Lung (tissue), 12 donors: ENCODE results near the gene TIMM50. TPM values are rescaled to one million over a fixed set of nuclear protein-coding genes. Genes with fewer than 3 reads are reported as not detected.

ENCODE experiments used
- ATAC-seq: fragments of 200-7000 bp; cut with Tn5 transposase; one replicate; pipeline ENCODE4 v1.9.1; 2020; ENCODE audit warnings: moderate number of reproducible peaks; ENCODE audit not compliant: insufficient read depth, low FRiP score
- DNase-seq, 3 donors: peaks; one replicate each; pipeline ENCODE4 v3.0.0-alpha.2; 2013 to 2017
- H3K27ac ChIP-seq, 2 donors: one replicate each; pipeline ENCODE4 v1.5.1; 2013; ENCODE audit warnings: mild to moderate bottlenecking in 2 of 2, moderate library complexity in 2 of 2, control low read depth in 1 of 2, inconsistent platforms in 1 of 2, low read depth in 1 of 2, low read length in 1 of 2
- H3K27me3 ChIP-seq, 3 donors: one replicate each; pipeline ENCODE4 v1.5.1; 2013; ENCODE audit warnings: low read length in 2 of 3; ENCODE audit not compliant: control insufficient read depth in 3 of 3, insufficient read depth in 3 of 3
- H3K36me3 ChIP-seq, 4 donors: one replicate each; pipeline ENCODE4 v1.5.1; 2013; ENCODE audit warnings: low read length in 4 of 4, mild to moderate bottlenecking in 1 of 4, moderate library complexity in 1 of 4; ENCODE audit not compliant: control insufficient read depth in 4 of 4, insufficient read depth in 4 of 4
- H3K4me1 ChIP-seq, 5 donors: one replicate each; pipeline ENCODE4 v1.5.1; 2013; ENCODE audit warnings: low read length in 5 of 5, mild to moderate bottlenecking in 2 of 5, moderate library complexity in 1 of 5; ENCODE audit not compliant: control insufficient read depth in 5 of 5, insufficient read depth in 5 of 5
- H3K4me3 ChIP-seq: one replicate; pipeline ENCODE4 v1.5.1; 2013; ENCODE audit warnings: mild to moderate bottlenecking, control low read depth, moderate library complexity
- H3K9ac ChIP-seq, 2 donors: one replicate each; pipeline ENCODE4 v1.5.1; 2013; ENCODE audit warnings: low read length in 2 of 2, control low read depth in 1 of 2; ENCODE audit not compliant: insufficient read depth in 1 of 2
- H3K9me3 ChIP-seq, 4 donors: one replicate each; pipeline ENCODE4 v1.5.1; 2013; ENCODE audit warnings: low read length in 3 of 4, mild to moderate bottlenecking in 1 of 4, moderate library complexity in 1 of 4; ENCODE audit not compliant: control insufficient read depth in 4 of 4, insufficient read depth in 3 of 4
- CTCF ChIP-seq: IDR thresholded peaks from 2 replicates; pipeline ENCODE4 v1.5.1; 2012; ENCODE audit warnings: mild to moderate bottlenecking; ENCODE audit errors: control extremely low read depth, extremely low read depth
- WGBS, 2 donors: extraction: QIAGEN DNeasy Blood & Tissue Kit; methylation state at CpG; one replicate each; pipeline ENCODE4 v1.1.7; 2013; 5-methylcytosine and 5-hydroxymethylcytosine counted together
- polyA plus RNA-seq, 2 donors: library from polyadenylated mRNA; stranded (reverse); fragments of 200-250 nt; gene quantifications; one replicate each; pipeline ENCODE4 v1.2.1, GENCODE V29; 2013
- total RNA-seq, 2 donors: library from RNA; depleted of rRNA in 1 of 2; stranded (reverse); fragments of >200 nt in 1 of 2; gene quantifications; one replicate each; pipeline ENCODE4 v1.2.1, GENCODE V29; 2014 to 2021
- donor health status: control.
- donor health status: control.
- donor health status: Bipolar disorder and iron deficiency.
- donor health status: healthy.
- donor health status: DM: yes; HTN: yes; CAD: no.

The TIMM50 gene
- total and polyA plus RNA-seq, 4 donors, result 47.5 to 67.4 (median 53.7) TPM

DNA sequence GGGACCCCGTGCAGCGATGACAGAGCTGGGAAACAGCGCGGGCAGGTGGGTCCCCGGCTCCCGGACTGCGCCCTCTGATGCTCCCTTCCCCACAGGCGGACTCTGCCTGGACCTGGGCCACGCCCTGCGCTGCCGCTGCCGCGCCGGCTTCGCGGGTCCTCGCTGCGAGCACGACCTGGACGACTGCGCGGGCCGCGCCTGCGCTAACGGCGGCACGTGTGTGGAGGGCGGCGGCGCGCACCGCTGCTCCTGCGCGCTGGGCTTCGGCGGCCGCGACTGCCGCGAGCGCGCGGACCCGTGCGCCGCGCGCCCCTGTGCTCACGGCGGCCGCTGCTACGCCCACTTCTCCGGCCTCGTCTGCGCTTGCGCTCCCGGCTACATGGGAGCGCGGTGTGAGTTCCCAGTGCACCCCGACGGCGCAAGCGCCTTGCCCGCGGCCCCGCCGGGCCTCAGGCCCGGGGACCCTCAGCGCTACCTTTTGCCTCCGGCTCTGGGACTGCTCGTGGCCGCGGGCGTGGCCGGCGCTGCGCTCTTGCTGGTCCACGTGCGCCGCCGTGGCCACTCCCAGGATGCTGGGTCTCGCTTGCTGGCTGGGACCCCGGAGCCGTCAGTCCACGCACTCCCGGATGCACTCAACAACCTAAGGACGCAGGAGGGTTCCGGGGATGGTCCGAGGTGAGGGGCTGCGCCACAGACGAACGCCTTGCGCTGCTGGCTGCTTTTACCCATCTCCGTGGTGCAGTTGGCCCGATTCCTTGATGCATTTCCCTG is 26.5 kb downstream of the TIMM50 start:
- H3K4me1 ChIP-seq, result peaks cover 0 to 9% (median 0%) of the 10 kb centered on the region in 5 donors
- 4% methylated on average over 93 to 96 of the region's 96 CpGs for WGBS, 2 donors
- DNase-seq, result peak; percentile 57 to 83 (median 71)
- no peak overlapping the region for H3K4me3 ChIP-seq
- TF ChIP-seq CTCF, result no peak
- peaks cover 0 to 5% (median 0%) of the 10 kb centered on the region in 4 donors for H3K9me3 ChIP-seq
- H3K9ac ChIP-seq, result no peak overlapping the region
- H3K27me3 ChIP-seq, result peaks cover 3 to 25% (median 24%) of the 10 kb centered on the region in 3 donors
- ATAC-seq, result no peak
- no peak overlapping the region for H3K27ac ChIP-seq
- no peaks in the 10 kb centered on the region for H3K36me3 ChIP-seq

DNA sequence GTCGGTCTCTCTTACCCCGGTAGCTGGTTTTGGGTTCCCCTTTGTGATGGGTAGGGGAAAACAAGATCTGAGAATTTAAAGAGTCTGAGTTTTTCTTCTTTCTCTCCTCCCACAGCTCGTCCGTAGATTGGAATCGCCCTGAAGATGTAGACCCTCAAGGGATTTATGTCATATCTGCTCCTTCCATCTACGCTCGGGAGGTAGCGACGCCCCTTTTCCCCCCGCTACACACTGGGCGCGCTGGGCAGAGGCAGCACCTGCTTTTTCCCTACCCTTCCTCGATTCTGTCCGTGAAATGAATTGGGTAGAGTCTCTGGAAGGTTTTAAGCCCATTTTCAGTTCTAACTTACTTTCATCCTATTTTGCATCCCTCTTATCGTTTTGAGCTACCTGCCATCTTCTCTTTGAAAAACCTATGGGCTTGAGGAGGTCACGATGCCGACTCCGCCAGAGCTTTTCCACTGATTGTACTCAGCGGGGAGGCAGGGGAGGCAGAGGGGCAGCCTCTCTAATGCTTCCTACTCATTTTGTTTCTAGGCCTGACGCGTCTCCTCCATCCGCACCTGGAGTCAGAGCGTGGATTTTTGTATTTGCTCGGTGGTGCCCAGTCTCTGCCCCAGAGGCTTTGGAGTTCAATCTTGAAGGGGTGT is 27.2 kb downstream of the TIMM50 start:
- ATAC-seq, result no peak
- H3K4me1 ChIP-seq, result peaks cover 0 to 6% (median 0%) of the 10 kb centered on the region in 5 donors
- WGBS, 2 donors, result 45 to 49% methylated on average over 24 of the region's 24 CpGs
- no peak overlapping the region for H3K9ac ChIP-seq
- H3K27ac ChIP-seq, result no peak overlapping the region
- peaks cover 3 to 24% (median 22%) of the 10 kb centered on the region in 3 donors for H3K27me3 ChIP-seq
- H3K9me3 ChIP-seq, result peaks cover 0 to 5% (median 0%) of the 10 kb centered on the region in 4 donors
- no peaks in the 10 kb centered on the region for H3K36me3 ChIP-seq
- no peak overlapping the region for H3K4me3 ChIP-seq
- no peak for TF ChIP-seq CTCF
- no peak for DNase-seq

DNA sequence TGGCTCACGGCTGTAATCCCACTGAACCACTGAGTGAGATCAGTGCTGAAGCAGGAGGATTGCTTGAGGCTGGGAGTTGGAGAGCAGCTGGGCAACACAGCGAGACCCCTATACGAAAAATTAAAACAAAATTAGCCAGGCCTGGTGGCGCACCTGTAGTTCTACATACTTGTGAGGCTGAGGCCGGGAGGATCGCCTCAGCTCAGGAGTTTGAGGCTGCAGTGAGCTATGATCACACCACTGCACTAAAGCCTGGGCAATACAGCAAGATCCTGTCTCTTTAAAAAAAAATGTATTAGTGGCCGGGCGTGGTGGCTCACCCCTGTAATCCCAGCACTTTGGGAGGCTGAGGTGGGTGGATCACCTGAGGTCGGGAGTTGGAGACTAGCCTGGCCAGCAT is 28.0 kb downstream of the TIMM50 start:
- H3K4me3 ChIP-seq, result no peak overlapping the region
- peaks cover 3 to 25% (median 18%) of the 10 kb centered on the region in 3 donors for H3K27me3 ChIP-seq
- ATAC-seq, result no peak
- H3K27ac ChIP-seq, result no peak overlapping the region
- peaks cover 0 to 5% (median 0%) of the 10 kb centered on the region in 5 donors for H3K4me1 ChIP-seq
- 88 to 92% methylated on average over 9 of the region's 9 CpGs for WGBS, 2 donors
- H3K36me3 ChIP-seq, result no peaks in the 10 kb centered on the region
- H3K9me3 ChIP-seq, result peaks cover 0 to 5% (median 0%) of the 10 kb centered on the region in 4 donors
- no peak for DNase-seq
- no peak overlapping the region for H3K9ac ChIP-seq
- no peak for TF ChIP-seq CTCF
